SK-N-SH treated with all-trans-retinoic acid at 6 μM for 48 hours (cell line): Measurements from ENCODE around the gene OPA1.

ENCODE experiments used
- ARNTL ChIP-seq: fragments of 450-650 bp; formaldehyde crosslinking; IDR thresholded peaks from 2 replicates; pipeline ENCODE4 v1.5.0; 2020; ENCODE audit warnings: low read depth, mild to moderate bottlenecking, moderate library complexity, borderline replicate concordance
- ISL1 ChIP-seq: fragments of 250-450 bp; sonication (Bioruptor Pico); IDR thresholded peaks from 2 replicates; pipeline ENCODE4 v2.1.2; 2022; ENCODE audit warnings: mild to moderate bottlenecking, moderate library complexity
- OSR1 ChIP-seq: fragments of 250-450 bp; sonication (Bioruptor Pico); IDR thresholded peaks from 2 replicates; pipeline ENCODE4 v1.8.0; 2022; ENCODE audit warnings: moderate library complexity, mild to moderate bottlenecking, inconsistent platforms
- SNAI2 ChIP-seq: fragments of 250-450 bp; sonication (Bioruptor Pico); IDR thresholded peaks from 2 replicates; pipeline ENCODE4 v1.5.0; 2020; ENCODE audit warnings: mild to moderate bottlenecking, moderate library complexity
- TF ChIP-seq, protein P1 (sequence below): fragments of 250-450 bp; sonication (Bioruptor Pico); IDR thresholded peaks from 2 replicates; pipeline ENCODE4 v1.8.0; 2021; ENCODE audit warnings: low read depth, mild to moderate bottlenecking, moderate library complexity, borderline replicate concordance
- TF ChIP-seq, protein P2 (sequence below): fragments of 250-450 bp; sonication (Bioruptor Pico); IDR thresholded peaks from 2 replicates; pipeline ENCODE4 v1.8.0; 2020; ENCODE audit warnings: mild to moderate bottlenecking, moderate library complexity, borderline replicate concordance

DNA sequence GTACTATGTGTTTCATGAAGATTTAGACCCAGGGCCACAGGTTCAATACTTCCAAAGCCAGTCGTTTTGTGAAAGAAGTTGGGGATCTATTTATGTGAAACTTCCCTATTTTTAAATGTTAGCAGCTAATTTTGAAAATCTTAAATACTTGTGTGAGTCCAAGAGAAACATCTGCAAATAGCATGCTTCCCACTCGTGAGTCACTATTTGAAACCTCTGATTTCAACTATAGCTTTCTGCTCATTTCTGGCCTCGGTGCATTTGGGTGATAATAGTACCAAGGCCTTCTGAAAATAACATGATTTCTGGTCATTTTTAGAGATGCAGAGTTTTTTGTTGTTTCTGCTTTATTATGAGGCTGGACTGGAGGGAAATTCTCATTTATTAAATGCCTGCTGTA is 110.0 kb downstream of the OPA1 start:
- TF ChIP-seq, protein P1, sequence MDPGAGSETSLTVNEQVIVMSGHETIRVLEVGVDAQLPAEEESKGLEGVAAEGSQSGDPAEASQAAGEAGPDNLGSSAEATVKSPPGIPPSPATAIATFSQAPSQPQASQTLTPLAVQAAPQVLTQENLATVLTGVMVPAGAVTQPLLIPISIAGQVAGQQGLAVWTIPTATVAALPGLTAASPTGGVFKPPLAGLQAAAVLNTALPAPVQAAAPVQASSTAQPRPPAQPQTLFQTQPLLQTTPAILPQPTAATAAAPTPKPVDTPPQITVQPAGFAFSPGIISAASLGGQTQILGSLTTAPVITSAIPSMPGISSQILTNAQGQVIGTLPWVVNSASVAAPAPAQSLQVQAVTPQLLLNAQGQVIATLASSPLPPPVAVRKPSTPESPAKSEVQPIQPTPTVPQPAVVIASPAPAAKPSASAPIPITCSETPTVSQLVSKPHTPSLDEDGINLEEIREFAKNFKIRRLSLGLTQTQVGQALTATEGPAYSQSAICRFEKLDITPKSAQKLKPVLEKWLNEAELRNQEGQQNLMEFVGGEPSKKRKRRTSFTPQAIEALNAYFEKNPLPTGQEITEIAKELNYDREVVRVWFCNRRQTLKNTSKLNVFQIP = no peak
- TF ChIP-seq, protein P2, sequence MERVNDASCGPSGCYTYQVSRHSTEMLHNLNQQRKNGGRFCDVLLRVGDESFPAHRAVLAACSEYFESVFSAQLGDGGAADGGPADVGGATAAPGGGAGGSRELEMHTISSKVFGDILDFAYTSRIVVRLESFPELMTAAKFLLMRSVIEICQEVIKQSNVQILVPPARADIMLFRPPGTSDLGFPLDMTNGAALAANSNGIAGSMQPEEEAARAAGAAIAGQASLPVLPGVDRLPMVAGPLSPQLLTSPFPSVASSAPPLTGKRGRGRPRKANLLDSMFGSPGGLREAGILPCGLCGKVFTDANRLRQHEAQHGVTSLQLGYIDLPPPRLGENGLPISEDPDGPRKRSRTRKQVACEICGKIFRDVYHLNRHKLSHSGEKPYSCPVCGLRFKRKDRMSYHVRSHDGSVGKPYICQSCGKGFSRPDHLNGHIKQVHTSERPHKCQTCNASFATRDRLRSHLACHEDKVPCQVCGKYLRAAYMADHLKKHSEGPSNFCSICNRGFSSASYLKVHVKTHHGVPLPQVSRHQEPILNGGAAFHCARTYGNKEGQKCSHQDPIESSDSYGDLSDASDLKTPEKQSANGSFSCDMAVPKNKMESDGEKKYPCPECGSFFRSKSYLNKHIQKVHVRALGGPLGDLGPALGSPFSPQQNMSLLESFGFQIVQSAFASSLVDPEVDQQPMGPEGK (CRISPR knock-in tag) = no peak
- no peak for TF ChIP-seq OSR1 (CRISPR knock-in tag)
- no peak for TF ChIP-seq ARNTL (CRISPR knock-in tag)
- TF ChIP-seq ISL1 (CRISPR knock-in tag) = no peak
- no peak for TF ChIP-seq SNAI2 (CRISPR knock-in tag)
